Measurements from ENCODE around the gene SRGAP3.

The SRGAP3 gene

GRCh38 chr3:9142362-9142761 is 107.1 kb downstream of the SRGAP3 start:
- DNase-seq: no peak

GRCh38 chr3:9141928-9142289 is 107.5 kb downstream of the SRGAP3 start:
- no peak for DNase-seq

- no peak for DNase-seq
Measured at GRCh38 chr3:9139366-9139765, 110.1 kb downstream of the SRGAP3 start.

- no peak for DNase-seq
Measured at GRCh38 chr3:9137676-9138075, 111.8 kb downstream of the SRGAP3 start.

DNA sequence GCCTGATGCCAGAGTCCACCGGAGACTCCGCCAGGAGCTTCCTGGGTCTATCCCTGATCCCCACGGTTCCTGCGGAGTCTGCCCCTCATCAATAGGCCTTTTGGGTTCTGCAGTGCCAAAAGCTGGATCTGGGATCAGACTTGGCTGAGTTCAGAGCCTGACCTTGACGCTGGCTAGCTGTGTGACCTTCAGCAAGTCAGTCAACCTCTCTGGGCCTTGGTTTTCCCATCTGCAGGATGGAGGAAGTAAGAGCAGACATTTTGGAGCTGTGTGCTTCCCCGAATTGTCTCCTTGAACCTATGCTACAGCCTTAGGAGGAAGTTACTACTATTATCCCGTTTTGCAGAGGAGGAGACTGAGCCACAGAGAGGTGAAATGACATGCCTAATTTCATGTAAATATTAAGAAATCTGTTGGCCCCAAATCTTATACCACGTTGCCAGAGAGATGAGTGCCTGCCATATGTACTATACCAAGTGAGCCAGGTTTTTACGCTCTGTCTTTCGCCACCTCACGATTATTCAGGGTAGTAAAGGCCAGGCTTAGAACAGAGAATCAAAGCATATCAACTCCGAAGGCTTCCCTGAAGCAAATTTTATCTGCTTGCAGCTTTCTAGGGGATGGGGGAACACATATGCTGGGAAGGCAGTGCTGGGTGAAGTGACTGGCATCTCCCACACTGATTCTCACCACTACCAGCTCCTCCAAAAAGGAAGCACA is 112.5 kb downstream of the SRGAP3 start:
- no peak for DNase-seq

GRCh38 chr3:9135930-9136525 is 113.4 kb downstream of the SRGAP3 start:
- DNase-seq: peak; percentile 78

DNA sequence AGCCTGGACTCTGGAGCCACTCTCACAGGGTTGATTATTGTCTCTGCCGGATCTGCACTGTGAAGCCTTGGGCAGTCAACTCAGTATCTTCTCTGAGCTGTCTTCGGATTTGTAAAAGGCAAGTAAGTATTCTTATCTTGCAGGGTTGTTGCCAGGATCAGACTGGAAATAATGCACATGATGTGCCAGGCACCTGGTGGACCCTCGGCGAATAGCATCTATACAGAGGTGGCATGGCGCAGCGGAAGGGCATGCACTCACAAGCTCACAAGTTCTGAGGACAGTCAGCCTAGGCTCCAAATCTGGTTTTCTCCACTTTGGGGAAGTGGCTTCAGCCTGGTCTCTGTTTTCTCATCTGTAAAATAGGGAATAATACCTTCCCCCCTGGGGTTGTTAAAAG is 113.9 kb downstream of the SRGAP3 start:
- no peak for DNase-seq

- no peak for DNase-seq
Measured at GRCh38 chr3:9133656-9134055, 115.8 kb downstream of the SRGAP3 start.

DNA sequence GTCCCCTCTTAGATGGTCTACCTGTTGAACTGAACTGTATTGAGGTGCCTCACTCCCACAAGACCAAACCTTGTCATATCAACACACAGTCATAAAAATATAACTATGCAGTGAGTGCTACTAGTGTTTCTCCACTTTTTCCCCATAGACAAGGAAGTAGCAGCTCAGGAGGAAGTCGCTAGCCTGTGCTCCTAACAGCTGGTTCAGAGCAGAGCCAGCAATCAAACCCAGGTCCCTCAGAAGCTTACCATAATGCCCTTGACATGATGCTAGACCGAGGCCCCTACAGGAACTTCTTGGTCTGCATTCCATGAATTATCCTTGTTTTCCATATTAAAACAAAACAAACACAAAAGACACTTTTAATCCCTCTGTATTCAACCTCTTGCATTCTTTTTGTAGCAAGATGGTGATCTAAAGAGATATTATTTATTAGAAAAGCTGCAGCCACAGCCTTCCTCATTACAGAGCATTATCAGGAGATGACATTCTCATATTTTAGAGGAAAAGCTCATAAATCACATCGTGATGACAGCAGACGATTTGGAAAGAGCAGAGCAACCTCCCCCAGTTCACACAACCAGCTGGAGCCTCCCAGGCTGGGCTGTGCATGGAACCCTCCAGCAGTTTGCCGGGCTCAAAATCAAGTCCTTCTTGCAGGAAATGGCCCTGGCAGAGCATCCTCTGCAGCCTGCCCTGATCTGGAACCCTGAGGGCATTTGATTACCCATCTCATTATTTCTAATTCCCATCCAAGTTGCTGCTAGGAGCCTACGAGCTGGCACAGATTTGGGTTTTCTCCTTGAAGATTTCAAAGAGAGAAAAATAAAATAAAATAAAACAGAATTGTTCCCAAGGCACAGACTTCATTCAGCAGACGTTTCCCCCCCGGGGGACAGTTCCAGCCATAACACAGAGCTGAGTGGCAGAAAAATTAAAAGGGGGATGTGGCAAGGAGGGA is 118.8 kb downstream of the SRGAP3 start:
- DNase-seq: no peak

- DNase-seq: no peak
Measured at GRCh38 chr3:9129365-9129764, 120.1 kb downstream of the SRGAP3 start.

- no peak for DNase-seq
Measured at GRCh38 chr3:9125278-9125951, 124.0 kb downstream of the SRGAP3 start.

DNA sequence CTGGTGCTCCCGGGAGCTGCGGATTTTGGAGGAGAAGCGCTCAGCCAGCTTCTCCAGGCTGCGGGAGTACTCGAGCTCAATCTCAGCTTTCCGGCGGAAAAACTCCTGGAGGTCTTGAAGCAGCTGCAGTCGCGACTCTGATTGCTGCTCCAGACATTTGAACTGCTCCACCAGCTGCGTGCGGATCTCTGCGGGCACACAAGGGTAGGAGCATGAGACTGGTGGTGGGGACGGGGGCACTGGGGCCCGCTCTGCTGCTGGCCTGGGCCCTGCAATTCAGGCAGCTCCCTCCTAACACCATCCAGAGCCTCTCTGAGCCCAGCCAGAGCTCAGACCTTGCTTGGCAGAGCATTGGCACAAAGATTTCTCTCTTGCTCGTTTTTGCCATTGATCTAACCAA is 124.7 kb downstream of the SRGAP3 start:
- no peak for DNase-seq

DNA sequence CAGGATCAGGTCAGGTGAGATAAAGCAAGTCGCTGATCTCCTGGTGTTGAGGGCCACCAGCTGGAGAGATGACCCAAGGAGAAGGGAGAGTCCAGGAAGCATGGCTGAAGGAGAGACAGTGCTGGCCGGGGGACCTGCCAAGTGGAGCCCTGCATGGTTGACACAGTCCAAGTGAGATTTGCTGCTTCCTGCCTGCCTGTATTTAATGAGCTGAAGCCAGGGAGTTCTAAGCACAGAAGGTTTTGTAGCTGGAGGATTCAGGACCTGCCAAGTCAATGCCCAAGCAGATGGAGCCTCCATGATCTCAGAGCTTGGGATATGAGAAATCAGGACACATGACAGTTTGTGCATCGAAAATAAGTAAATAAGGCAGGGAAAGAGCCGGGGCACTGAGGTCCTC is 125.6 kb downstream of the SRGAP3 start:
- DNase-seq: no peak

- no peak for DNase-seq
Measured at GRCh38 chr3:9122732-9123364, 126.6 kb downstream of the SRGAP3 start.

- no peak for DNase-seq
Measured at GRCh38 chr3:9121366-9122001, 128.0 kb downstream of the SRGAP3 start.

- no peak for DNase-seq
Measured at GRCh38 chr3:9119331-9119730, 130.1 kb downstream of the SRGAP3 start.

DNA sequence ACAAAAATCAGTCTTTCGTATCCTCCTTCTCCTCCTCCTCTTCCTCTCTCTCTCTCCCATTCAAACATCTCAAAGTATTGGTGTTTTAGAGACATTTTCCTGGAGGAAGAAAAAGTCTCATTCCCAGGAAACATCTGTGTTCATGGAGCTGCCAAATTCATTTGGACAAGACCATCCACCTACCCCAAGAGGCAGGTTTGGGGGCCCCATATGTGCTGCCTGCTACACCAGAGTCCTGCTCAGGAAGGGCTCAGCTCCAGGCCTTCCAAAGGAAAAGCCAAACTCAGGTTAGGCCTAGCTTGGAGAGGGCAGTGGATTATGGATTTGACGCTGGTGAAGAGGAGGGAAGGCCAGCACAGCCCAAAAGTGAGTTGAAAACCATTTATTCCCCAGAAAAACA is 131.2 kb downstream of the SRGAP3 start:
- DNase-seq: no peak

DNA sequence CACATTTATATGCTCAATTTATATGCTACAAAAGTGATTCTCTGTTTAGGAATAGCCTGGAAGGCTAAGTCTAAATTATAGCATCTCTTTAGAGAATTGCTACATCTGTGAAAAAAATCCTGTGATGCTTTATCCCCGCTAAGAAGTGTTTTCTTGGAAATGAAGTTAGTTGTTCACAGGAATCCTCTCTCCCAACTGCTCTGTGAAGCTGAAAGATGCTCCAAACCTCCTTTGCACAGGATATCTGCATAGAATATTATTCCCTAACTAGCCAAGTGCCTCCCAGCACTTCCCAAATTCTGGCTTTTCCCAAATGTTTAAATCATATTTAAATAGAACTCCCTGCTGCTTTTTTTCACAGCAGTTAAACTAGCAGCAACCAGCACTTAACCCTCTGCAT is 132.2 kb downstream of the SRGAP3 start:
- DNase-seq: no peak

DNA sequence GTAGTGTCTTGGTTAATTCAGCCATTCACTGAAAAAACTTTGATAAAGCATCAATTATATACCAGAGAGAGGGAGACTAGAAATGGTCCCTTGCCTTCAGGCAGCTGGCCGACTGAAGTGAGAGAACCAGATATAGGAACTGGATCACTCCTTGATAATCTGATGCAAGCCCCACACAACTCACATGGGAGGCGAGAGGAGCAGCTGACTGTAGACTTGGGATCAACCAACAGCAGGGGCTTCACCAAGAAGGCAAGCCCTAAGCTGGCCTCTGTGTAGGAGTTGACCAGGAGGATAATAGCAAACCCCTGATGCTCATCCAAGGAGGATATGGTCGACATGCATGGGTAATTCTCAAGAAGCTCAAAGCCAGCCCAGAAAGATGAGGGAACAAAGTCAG is 133.1 kb downstream of the SRGAP3 start:
- DNase-seq: no peak

- no peak for DNase-seq
Measured at GRCh38 chr3:9115336-9115735, 134.1 kb downstream of the SRGAP3 start.

GRCh38 chr3:9113040-9113439 is 136.4 kb downstream of the SRGAP3 start:
- DNase-seq: no peak

- DNase-seq: no peak
Measured at GRCh38 chr3:9111866-9112265, 137.6 kb downstream of the SRGAP3 start.
